Ishikawa (cell line): ENCODE results near the gene TUBA3D.
"Not testable (repeated sequence)": the region's sequence is repeated elsewhere in the genome, so short reads cannot be mapped to it uniquely, and the experiment has no call there.

Experiments
- FOXM1 ChIP-seq: IDR thresholded peaks from 2 replicates; pipeline ENCODE4 v1.6.1; 2012; ENCODE audit warnings: low read depth, borderline replicate concordance
- TAF1 ChIP-seq: IDR thresholded peaks from 2 replicates; pipeline ENCODE4 v1.6.1; 2012; ENCODE audit warnings: low read depth, mild to moderate bottlenecking
- TF ChIP-seq, protein P1 (sequence below): IDR thresholded peaks from 2 replicates; pipeline ENCODE4 v1.6.1; 2012; ENCODE audit warnings: low read depth, mild to moderate bottlenecking

The TUBA3D gene

DNA sequence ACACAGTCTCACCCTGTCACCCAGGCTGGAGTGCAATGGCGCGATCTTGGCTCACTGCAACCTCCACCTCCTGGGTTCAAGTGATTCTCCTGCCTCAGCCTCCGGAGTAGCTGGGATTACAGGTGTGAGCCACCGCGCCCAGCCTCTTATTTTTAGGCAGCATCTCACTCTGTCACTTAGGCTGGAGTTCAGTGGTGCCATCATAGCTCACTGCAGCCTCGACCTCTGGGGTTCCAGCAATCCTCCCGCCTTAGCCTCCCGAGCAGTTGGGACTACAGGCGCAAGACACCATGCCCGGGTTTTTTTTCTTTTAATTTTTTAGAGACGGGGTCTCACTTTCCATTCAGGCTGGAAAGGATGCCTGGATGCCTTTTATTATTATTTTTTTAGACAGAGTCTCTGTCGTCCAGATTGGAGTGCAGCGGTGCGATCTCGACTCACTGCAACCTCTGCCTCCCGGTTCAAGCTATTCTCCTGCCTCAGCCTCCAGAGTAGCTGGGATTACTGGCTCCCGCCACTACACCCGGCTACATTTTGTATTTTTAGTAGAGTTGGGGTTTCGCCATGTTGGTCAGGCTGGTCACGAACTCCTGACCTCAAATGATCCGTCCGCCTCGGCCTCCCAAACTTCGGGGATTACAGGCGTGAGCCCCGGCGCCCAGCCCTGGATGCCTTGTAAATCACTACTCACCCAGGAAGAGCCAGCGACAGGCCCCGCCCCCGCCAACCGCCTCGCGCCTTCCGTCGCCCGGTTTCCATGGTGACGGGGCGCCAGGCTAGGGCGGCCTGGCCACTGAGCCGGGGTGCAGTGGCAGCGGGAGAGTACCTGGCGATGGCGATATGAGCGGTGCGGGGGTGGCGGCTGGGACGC, 51.4 kb downstream of the TUBA3D start, which contains the start of gene CCDC74A:
Gene CCDC74A (plus strand): TSS at position 758 of the 871 bp plus-strand sequence. CDS start 83 bp downstream, at position 841.
- TF ChIP-seq FOXM1, TAF1: not testable (repeated sequence)
- TF ChIP-seq, protein P1, sequence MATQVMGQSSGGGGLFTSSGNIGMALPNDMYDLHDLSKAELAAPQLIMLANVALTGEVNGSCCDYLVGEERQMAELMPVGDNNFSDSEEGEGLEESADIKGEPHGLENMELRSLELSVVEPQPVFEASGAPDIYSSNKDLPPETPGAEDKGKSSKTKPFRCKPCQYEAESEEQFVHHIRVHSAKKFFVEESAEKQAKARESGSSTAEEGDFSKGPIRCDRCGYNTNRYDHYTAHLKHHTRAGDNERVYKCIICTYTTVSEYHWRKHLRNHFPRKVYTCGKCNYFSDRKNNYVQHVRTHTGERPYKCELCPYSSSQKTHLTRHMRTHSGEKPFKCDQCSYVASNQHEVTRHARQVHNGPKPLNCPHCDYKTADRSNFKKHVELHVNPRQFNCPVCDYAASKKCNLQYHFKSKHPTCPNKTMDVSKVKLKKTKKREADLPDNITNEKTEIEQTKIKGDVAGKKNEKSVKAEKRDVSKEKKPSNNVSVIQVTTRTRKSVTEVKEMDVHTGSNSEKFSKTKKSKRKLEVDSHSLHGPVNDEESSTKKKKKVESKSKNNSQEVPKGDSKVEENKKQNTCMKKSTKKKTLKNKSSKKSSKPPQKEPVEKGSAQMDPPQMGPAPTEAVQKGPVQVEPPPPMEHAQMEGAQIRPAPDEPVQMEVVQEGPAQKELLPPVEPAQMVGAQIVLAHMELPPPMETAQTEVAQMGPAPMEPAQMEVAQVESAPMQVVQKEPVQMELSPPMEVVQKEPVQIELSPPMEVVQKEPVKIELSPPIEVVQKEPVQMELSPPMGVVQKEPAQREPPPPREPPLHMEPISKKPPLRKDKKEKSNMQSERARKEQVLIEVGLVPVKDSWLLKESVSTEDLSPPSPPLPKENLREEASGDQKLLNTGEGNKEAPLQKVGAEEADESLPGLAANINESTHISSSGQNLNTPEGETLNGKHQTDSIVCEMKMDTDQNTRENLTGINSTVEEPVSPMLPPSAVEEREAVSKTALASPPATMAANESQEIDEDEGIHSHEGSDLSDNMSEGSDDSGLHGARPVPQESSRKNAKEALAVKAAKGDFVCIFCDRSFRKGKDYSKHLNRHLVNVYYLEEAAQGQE: not testable (repeated sequence)
